Neuronal stem cell (in vitro differentiated cells): ENCODE data around the gene TOX2.

Experiments used
- DNase-seq: peaks from one replicate; pipeline ENCODE4 v3.0.0-alpha.2; 2013; ENCODE audit warnings: low spot score
- H2AFZ ChIP-seq: one replicate; pipeline ENCODE4 v1.6.1; 2013; ENCODE audit warnings: mild to moderate bottlenecking, low read length, inconsistent platforms
- H2AK5ac ChIP-seq: 2 replicates; pipeline ENCODE4 v1.6.1; 2013; ENCODE audit warnings: low read depth, mild to moderate bottlenecking, inconsistent platforms, low read length, moderate library complexity, mixed read lengths
- H2BK120ac ChIP-seq: 2 replicates; pipeline ENCODE4 v1.6.1; 2013; ENCODE audit warnings: low read depth, mild to moderate bottlenecking, inconsistent platforms, low read length, moderate library complexity, mixed read lengths
- H2BK12ac ChIP-seq: one replicate; pipeline ENCODE4 v1.6.1; 2013; ENCODE audit warnings: low read length, inconsistent platforms
- H2BK15ac ChIP-seq: 2 replicates; pipeline ENCODE4 v1.6.1; 2013; ENCODE audit warnings: mild to moderate bottlenecking, low read length, inconsistent platforms, mixed read lengths
- H2BK5ac ChIP-seq: one replicate; pipeline ENCODE4 v1.6.1; 2013; ENCODE audit warnings: inconsistent platforms, mild to moderate bottlenecking, low read length, moderate library complexity
- H3K14ac ChIP-seq: one replicate; pipeline ENCODE4 v1.6.1; 2013; ENCODE audit warnings: low read length, inconsistent platforms
- H3K18ac ChIP-seq: 2 replicates; pipeline ENCODE4 v1.6.1; 2013; ENCODE audit warnings: low read length, inconsistent platforms
- H3K23ac ChIP-seq: 2 replicates; pipeline ENCODE4 v1.6.1; 2013; ENCODE audit warnings: low read depth, mild to moderate bottlenecking, mixed read lengths, low read length, inconsistent platforms; ENCODE audit not compliant: poor library complexity
- H3K27ac ChIP-seq: replicated peaks from 3 replicates; pipeline ENCODE4 v1.5.1; 2013; ENCODE audit warnings: low read length, inconsistent platforms
- H3K27me3 ChIP-seq, 3 experiments: 2 replicates each; pipeline ENCODE4 v1.6.1; 2013; ENCODE audit warnings: low read length in 3 of 3, mild to moderate bottlenecking in 2 of 3, inconsistent platforms in 1 of 3, low read depth in 1 of 3, mixed read lengths in 1 of 3, moderate library complexity in 1 of 3; ENCODE audit not compliant: control insufficient read depth in 3 of 3, insufficient read depth in 3 of 3
- H3K36me3 ChIP-seq, 2 donors: replicated peaks in 1 of 2; 2 replicates each; pipeline ENCODE4 v1.6.1; 2013; ENCODE audit warnings: low read length in 2 of 2; ENCODE audit not compliant: control insufficient read depth in 2 of 2, insufficient read depth in 2 of 2
- H3K4ac ChIP-seq: 2 replicates; pipeline ENCODE4 v1.6.1; 2013; ENCODE audit warnings: inconsistent platforms, mild to moderate bottlenecking, low read length, moderate library complexity
- H3K4me1 ChIP-seq, 2 donors: 1 replicate in 1 of 2; 2 replicates in 1 of 2; pipeline ENCODE4 v1.6.1; 2013; ENCODE audit warnings: low read length in 2 of 2, low read depth in 1 of 2; ENCODE audit not compliant: control insufficient read depth in 2 of 2, insufficient read depth in 1 of 2
- H3K4me2 ChIP-seq: one replicate; pipeline ENCODE4 v1.6.1; 2013; ENCODE audit warnings: mild to moderate bottlenecking, low read length, inconsistent platforms; ENCODE audit not compliant: insufficient read depth, poor library complexity, severe bottlenecking
- H3K4me3 ChIP-seq, 2 donors: 2 replicates each; pipeline ENCODE4 v1.5.1; 2013; ENCODE audit warnings: low read length in 2 of 2, mild to moderate bottlenecking in 2 of 2, inconsistent platforms in 1 of 2, moderate library complexity in 1 of 2
- H3K79me1 ChIP-seq: one replicate; pipeline ENCODE4 v1.6.1; 2013; ENCODE audit warnings: low read depth, mild to moderate bottlenecking, inconsistent platforms, low read length, moderate library complexity
- H3K9ac ChIP-seq: one replicate; pipeline ENCODE4 v1.6.1; 2013; ENCODE audit warnings: mild to moderate bottlenecking, low read depth, low read length, inconsistent platforms; ENCODE audit not compliant: poor library complexity
- H3K9me3 ChIP-seq, 2 donors: replicated peaks in 1 of 2; 2 replicates each; pipeline versions ENCODE3 to v1.6.1; 2013; ENCODE audit warnings: low read length in 2 of 2, mild to moderate bottlenecking in 2 of 2, inconsistent platforms in 1 of 2, low read depth in 1 of 2, mixed read lengths in 1 of 2, moderate library complexity in 1 of 2; ENCODE audit not compliant: control insufficient read depth in 2 of 2, insufficient read depth in 1 of 2
- H4K8ac ChIP-seq: one replicate; pipeline ENCODE4 v1.6.1; 2013; ENCODE audit warnings: low read depth, mild to moderate bottlenecking, inconsistent platforms, low read length, moderate library complexity
- H4K91ac ChIP-seq: one replicate; pipeline ENCODE4 v1.6.1; 2013; ENCODE audit warnings: low read length, low read depth, mild to moderate bottlenecking, inconsistent platforms; ENCODE audit not compliant: poor library complexity
- whole genome bisulfite sequencing, 2 donors: extraction: QIAGEN DNeasy Blood & Tissue Kit; methylation state at CpG; one replicate each; pipeline ENCODE4 v1.1.7; 2013; ENCODE audit warnings: missing lambda C conversion rate in 2 of 2, mixed read lengths in 1 of 2; ENCODE audit not compliant: insufficient read length in 2 of 2, insufficient replicate concordance in 1 of 2; ENCODE audit errors: extremely low coverage in 2 of 2; 5-methylcytosine and 5-hydroxymethylcytosine counted together

TOX2 gene

DNA sequence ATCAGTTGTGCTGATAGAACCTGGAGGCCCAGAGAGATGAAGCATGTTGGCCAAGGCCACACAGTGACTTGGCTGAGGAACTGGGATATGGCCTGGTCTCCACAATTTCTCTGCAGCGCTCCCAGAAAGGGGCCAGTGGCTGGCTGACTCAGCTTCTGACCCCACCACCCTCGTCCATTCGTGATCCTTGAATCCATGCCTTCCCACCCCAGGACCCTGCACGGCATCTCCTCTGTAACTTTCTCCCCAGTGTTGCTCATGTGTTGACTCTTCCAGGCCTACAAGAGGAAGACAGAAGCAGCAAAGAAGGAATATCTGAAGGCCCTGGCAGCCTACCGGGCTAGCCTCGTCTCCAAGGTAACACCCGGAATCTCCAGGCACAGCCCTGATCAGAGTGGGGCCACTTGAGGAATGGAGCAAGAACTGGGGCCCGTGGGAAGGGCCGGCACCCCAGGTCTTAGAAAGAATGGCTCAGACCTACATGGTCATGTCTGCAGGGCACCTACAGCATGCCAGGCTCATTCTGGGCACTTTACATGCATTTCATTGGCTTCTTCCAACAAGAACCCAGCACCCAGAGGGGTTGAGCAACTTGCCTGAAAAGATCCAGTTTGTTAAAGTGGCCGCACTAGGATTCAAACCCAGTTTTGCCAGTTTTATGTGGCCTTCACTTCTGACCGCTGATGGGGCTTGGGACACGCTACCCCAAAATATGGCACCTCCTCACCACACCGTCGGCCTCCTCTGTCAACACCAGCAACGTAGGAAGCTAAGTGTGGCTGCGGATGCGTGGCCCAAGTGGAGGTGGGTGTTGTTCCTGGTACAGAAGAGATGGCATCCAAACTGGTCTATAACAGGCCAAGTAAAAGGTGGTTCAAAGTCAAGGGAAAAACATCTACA is 150.1 kb downstream of the TOX2 start:
- no peak overlapping the region for H3K4me3 ChIP-seq
- no peak overlapping the region for H3K4me2 ChIP-seq
- no peak overlapping the region for H4K91ac ChIP-seq
- no peak overlapping the region for H3K14ac ChIP-seq
- DNase-seq: no peak
- no peak overlapping the region for H2AK5ac ChIP-seq
- WGBS, 2 donors: no CpG with 5 or more reads among the region's 17 CpGs
- no peaks in the 10 kb centered on the region for H3K9me3 ChIP-seq
- H3K27me3 ChIP-seq: no peaks in the 10 kb centered on the region
- H3K79me1 ChIP-seq: peaks cover 2% of the 10 kb centered on the region
- no peaks in the 10 kb centered on the region for H3K36me3 ChIP-seq
- no peak overlapping the region for H2BK5ac ChIP-seq
- no peak overlapping the region for H2AFZ ChIP-seq
- no peak overlapping the region for H2BK12ac ChIP-seq
- H4K8ac ChIP-seq: no peak overlapping the region
- H3K23ac ChIP-seq: no peak overlapping the region
- H3K4ac ChIP-seq: no peak overlapping the region
- no peak overlapping the region for H2BK120ac ChIP-seq
- no peak overlapping the region for H3K9ac ChIP-seq
- H3K4me1 ChIP-seq: no peaks in the 10 kb centered on the region
- H3K18ac ChIP-seq: no peak overlapping the region
- no peak overlapping the region for H2BK15ac ChIP-seq
- no peak overlapping the region for H3K27ac ChIP-seq

DNA sequence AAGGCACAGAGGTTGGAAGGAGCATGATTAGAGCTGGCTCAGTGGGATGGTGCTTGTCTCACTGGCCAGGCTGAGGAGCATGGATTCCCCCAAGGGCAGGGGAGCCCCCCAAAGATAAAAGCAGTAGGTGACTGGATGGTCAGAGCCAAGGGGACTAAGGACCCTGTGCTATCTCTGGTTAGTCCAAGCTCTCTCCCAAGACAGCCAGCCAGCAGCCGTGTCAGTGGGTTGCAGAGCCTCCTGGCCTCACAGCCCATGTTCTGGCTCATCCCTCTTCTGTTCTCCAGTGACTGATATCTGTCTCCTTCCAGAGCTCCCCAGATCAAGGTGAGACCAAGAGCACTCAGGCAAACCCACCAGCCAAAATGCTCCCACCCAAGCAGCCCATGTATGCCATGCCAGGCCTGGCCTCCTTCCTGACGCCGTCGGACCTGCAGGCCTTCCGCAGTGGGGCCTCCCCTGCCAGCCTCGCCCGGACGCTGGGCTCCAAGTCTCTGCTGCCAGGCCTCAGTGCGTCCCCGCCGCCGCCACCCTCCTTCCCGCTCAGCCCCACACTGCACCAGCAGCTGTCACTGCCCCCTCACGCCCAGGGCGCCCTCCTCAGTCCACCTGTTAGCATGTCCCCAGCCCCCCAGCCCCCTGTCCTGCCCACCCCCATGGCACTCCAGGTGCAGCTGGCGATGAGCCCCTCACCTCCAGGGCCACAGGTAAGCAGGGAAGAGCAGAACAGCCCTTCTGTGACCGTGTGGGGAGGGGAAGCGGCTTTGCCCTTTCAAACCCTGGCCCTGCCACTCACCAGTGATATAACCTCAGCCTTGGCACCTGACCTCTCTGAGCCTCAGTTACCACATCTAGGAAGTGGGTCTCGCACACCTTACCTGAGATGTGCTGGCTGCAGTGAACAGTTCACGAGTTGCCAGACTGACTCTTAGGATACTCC is 151.0 kb downstream of the TOX2 start:
- H3K79me1 ChIP-seq: peaks cover 2% of the 10 kb centered on the region
- no CpG with 5 or more reads among the region's 20 CpGs for WGBS, 2 donors
- H3K9ac ChIP-seq: peak overlapping the region; percentile 70
- DNase-seq: no peak
- no peak overlapping the region for H3K27ac ChIP-seq
- peak overlapping the region; percentile 2 for H3K4me2 ChIP-seq
- no peaks in the 10 kb centered on the region for H3K27me3 ChIP-seq
- H3K14ac ChIP-seq: no peak overlapping the region
- H4K91ac ChIP-seq: no peak overlapping the region
- no peak overlapping the region for H2BK15ac ChIP-seq
- no peaks in the 10 kb centered on the region for H3K36me3 ChIP-seq
- H3K4me1 ChIP-seq: no peaks in the 10 kb centered on the region
- H3K9me3 ChIP-seq: no peaks in the 10 kb centered on the region
- H4K8ac ChIP-seq: no peak overlapping the region
- H2AK5ac ChIP-seq: no peak overlapping the region
- H2BK12ac ChIP-seq: no peak overlapping the region
- no peak overlapping the region for H2BK120ac ChIP-seq
- H3K18ac ChIP-seq: peak overlapping the region; percentile 48
- H3K23ac ChIP-seq: peak overlapping the region; percentile 65
- H3K4me3 ChIP-seq: no peak overlapping the region
- no peak overlapping the region for H3K4ac ChIP-seq
- no peak overlapping the region for H2AFZ ChIP-seq
- H2BK5ac ChIP-seq: no peak overlapping the region

DNA sequence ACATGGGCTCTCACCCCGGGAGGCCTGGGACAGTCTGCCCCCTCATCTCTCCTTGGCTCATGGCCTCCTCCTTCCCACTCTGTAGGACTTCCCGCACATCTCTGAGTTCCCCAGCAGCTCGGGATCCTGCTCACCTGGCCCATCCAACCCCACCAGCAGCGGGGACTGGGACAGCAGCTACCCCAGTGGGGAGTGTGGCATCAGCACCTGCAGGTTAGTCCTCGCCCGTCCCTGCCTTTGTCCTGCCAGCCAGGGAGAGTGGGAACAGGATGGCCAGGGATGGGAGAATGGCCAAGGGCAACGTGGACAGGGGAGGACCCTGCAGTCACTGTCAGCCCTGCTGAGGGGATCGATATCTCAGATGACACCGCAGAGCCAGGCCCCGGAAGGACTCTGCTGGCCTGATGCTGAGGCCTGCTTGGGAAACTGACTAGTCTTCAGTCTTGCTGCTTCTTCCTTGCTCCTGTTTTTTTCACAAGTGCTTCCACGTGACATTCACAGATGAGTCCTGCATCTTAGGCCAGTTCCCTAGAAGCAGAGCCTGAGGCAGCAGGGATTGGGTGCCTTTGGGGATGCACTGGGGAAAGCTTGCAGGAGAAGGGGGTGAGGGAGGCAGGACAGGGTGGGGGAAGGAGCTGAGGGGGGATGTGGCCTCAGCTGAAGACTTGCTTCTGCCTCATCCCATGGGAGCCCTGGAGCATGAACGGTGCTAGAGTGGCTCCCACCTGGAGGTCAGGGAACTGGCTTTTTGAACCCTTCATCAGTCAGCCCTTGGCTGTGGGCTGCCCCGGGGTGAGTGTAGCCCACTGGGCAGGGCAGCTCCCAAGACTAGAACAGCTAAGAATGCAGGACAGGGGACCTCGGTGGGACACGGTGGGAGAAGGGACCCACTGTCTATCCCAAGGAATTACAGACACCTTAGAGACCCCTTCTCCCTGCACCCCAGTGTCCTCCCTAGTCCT is 152.3 kb downstream of the TOX2 start:
- Histone ChIP-seq H3K4me3 (no peak overlapping the region), H3K4me1 (no peaks in the 10 kb centered on the region), H2BK12ac (no peak overlapping the region), H3K9me3 (no peaks in the 10 kb centered on the region), H4K8ac (no peak overlapping the region), H4K91ac (no peak overlapping the region), H3K23ac (no peak overlapping the region), H2AFZ (no peak overlapping the region), H3K18ac (peak overlapping the region; percentile 57), H3K9ac (no peak overlapping the region), H3K79me1 (peaks cover 2% of the 10 kb centered on the region), H2BK5ac (no peak overlapping the region), H3K36me3 (no peaks in the 10 kb centered on the region), H3K27me3 (no peaks in the 10 kb centered on the region), H3K14ac (no peak overlapping the region), H2BK120ac (peak overlapping the region; percentile 63), H2BK15ac (no peak overlapping the region), H3K4ac (peak overlapping the region; percentile 14), H3K27ac (no peak overlapping the region), H3K4me2 (no peak overlapping the region), H2AK5ac (peak overlapping the region; percentile 78)
- DNase-seq: no peak
- no CpG with 5 or more reads among the region's 15 CpGs for WGBS, 2 donors
